K562 (cell line): ENCODE results near the gene FCHO1. TPM values are rescaled to one million over a fixed set of nuclear protein-coding genes. Genes with fewer than 3 reads are reported as not detected.

Experiments
- CC2D1A ChIP-seq: fragments of 450-650 bp; IDR thresholded peaks from 2 replicates; pipeline ENCODE4 v1.6.1; 2017; ENCODE audit warnings: mild to moderate bottlenecking
- CEBPG ChIP-seq, 3 experiments: fragments of 200-800 bp in 1 of 3; sonication (Bioruptor generic) in 1 of 3; sonication (generic) in 1 of 3; formaldehyde crosslinking in 1 of 3; IDR thresholded peaks in 2 of 3; conservative IDR thresholded peaks in 1 of 3; 2 replicates each; pipeline versions ENCODE4 v1.6.1 to v1.8.0; 2016 to 2022; ENCODE audit warnings: missing compliant biosample characterization in 2 of 3, missing genetic modification characterization in 2 of 3, mild to moderate bottlenecking in 1 of 3, missing genetic modification reagents in 1 of 3
- FOXP1 ChIP-seq: sonication (generic); formaldehyde crosslinking; IDR thresholded peaks from 2 replicates; pipeline ENCODE4 v1.8.0; 2022; ENCODE audit warnings: mild to moderate bottlenecking, missing genetic modification reagents
- HDAC8 ChIP-seq: fragments of 450-650 bp; IDR thresholded peaks from 2 replicates; pipeline ENCODE4 v1.6.1; 2016; ENCODE audit warnings: mild to moderate bottlenecking, missing genetic modification characterization, moderate library complexity, missing compliant biosample characterization
- HMG20B ChIP-seq: fragments of 250-450 bp; sonication (Bioruptor Pico); IDR thresholded peaks from 2 replicates; pipeline ENCODE4 v1.5.0; 2021; ENCODE audit warnings: mild to moderate bottlenecking
- KDM1A ChIP-seq, 2 experiments: fragments of 450-650 bp; IDR thresholded peaks; 2 replicates each; pipeline ENCODE4 v1.6.1; 2016; ENCODE audit warnings: mild to moderate bottlenecking in 2 of 2
- KLF13 ChIP-seq: fragments of 450-650 bp; IDR thresholded peaks from 2 replicates; pipeline ENCODE4 v1.6.1; 2016; ENCODE audit warnings: missing genetic modification characterization, low read depth, mild to moderate bottlenecking, missing compliant biosample characterization, moderate library complexity, borderline replicate concordance
- LCOR ChIP-seq: sonication (generic); formaldehyde crosslinking; IDR thresholded peaks from 2 replicates; pipeline ENCODE4 v1.8.0; 2022; ENCODE audit warnings: mild to moderate bottlenecking, missing genetic modification reagents
- NFATC3 ChIP-seq: fragments of 450-650 bp; IDR thresholded peaks from 2 replicates; pipeline ENCODE4 v1.6.1; 2017; ENCODE audit warnings: mild to moderate bottlenecking
- NR0B1 ChIP-seq: fragments of 450-650 bp; IDR thresholded peaks from one replicate; pipeline ENCODE4 v1.6.1; 2018; ENCODE audit warnings: mild to moderate bottlenecking, moderate library complexity; ENCODE audit not compliant: partially characterized antibody
- PHB ChIP-seq: fragments of 250-450 bp; sonication (Bioruptor Pico); IDR thresholded peaks from 2 replicates; pipeline ENCODE4 v1.5.0; 2021
- PYGO2 ChIP-seq: fragments of 450-650 bp; IDR thresholded peaks from 2 replicates; pipeline ENCODE4 v1.6.1; 2016; ENCODE audit warnings: mild to moderate bottlenecking, missing genetic modification characterization, moderate library complexity, missing compliant biosample characterization
- RBM15 ChIP-seq: fragments of 200-400 bp; formaldehyde crosslinking; IDR thresholded peaks from 2 replicates; pipeline ENCODE4 v1.6.1; 2018; ENCODE audit warnings: mild to moderate bottlenecking, low read length, moderate library complexity; ENCODE audit not compliant: insufficient read depth
- RUNX1 ChIP-seq: sonication (generic); IDR thresholded peaks from 2 replicates; pipeline ENCODE4 v1.6.1; 2016; ENCODE audit warnings: antibody characterized with exemption, low read depth
- SMAD1 ChIP-seq: fragments of 150-350 bp; IDR thresholded peaks from 2 replicates; pipeline ENCODE4 v1.6.1; 2014; ENCODE audit warnings: low read length, low read depth; ENCODE audit not compliant: partially characterized antibody
- STAT5B ChIP-seq: fragments of 250-450 bp; sonication (Bioruptor Pico); IDR thresholded peaks from 2 replicates; pipeline ENCODE4 v1.8.0; 2021; ENCODE audit warnings: mild to moderate bottlenecking, inconsistent platforms
- TCF3 ChIP-seq: sonication (generic); formaldehyde crosslinking; IDR thresholded peaks from 2 replicates; pipeline ENCODE4 v1.4.0; 2020; ENCODE audit warnings: mild to moderate bottlenecking, missing genetic modification reagents
- U2AF2 ChIP-seq: fragments of 200-400 bp; formaldehyde crosslinking; optimal IDR thresholded peaks from 2 replicates; pipeline ENCODE3; 2017; ENCODE audit warnings: low read depth, mild to moderate bottlenecking, low read length
- ZBTB33 ChIP-seq: sonication (generic); formaldehyde crosslinking; IDR thresholded peaks from 2 replicates; pipeline ENCODE4 v1.8.1; 2023; ENCODE audit warnings: mild to moderate bottlenecking, missing genetic modification reagents
- ZC3H11A ChIP-seq: IDR thresholded peaks from 2 replicates; pipeline ENCODE4 v1.6.1; 2012; ENCODE audit warnings: low read depth, low read length, improper control_type of control experiment
- ZNF316 ChIP-seq: fragments of 450-650 bp; IDR thresholded peaks from 2 replicates; pipeline ENCODE4 v1.6.1; 2016
- ZNF766 ChIP-seq: fragments of 200-800 bp; sonication (Bioruptor generic); conservative IDR thresholded peaks from 2 replicates; pipeline ENCODE4 v1.6.1; 2016; ENCODE audit warnings: missing genetic modification characterization, missing compliant biosample characterization
- polyA plus RNA-seq, 8 experiments: library from polyadenylated mRNA; depleted of rRNA in 4 of 8; stranded (reverse) in 5 of 8; unstranded in 3 of 8; fragments of >200 nt; fragmentation: Nextera tagmentation in 2 of 8; fragmentation: Illumina TruSeq in 1 of 8; extraction: Ambion mirVana in 2 of 8; extraction: Trizol in 1 of 8; gene quantifications; 2 replicates each; pipeline versions ENCODE4 v1.2.1 to v1.2.3, GENCODE V29; 2011 to 2014; ENCODE audit warnings: inconsistent platforms in 1 of 8, missing spikeins in 1 of 8
- total RNA-seq, 7 experiments: library from RNA; depleted of rRNA in 6 of 7; stranded (reverse); fragments of >200 nt in 6 of 7; fragmentation: Illumina TruSeq in 2 of 7; extraction: Trizol in 2 of 7; gene quantifications; 2 replicates each; pipeline versions ENCODE4 v1.2.1 to v1.2.3, GENCODE V29; 2011 to 2021; ENCODE audit warnings: low replicate concordance in 1 of 7
- TF ChIP-seq, protein P1 (sequence below): fragments of 450-650 bp; IDR thresholded peaks from 2 replicates; pipeline ENCODE4 v1.6.1; 2016; ENCODE audit warnings: mild to moderate bottlenecking

Gene FCHO1
- total and polyA plus RNA-seq, 9 of the 15 experiments (the other 6 are each of a cell fraction or from before 2014, with no cell fraction given), result 0.21 to 58.9 (median 18.3) TPM

DNA sequence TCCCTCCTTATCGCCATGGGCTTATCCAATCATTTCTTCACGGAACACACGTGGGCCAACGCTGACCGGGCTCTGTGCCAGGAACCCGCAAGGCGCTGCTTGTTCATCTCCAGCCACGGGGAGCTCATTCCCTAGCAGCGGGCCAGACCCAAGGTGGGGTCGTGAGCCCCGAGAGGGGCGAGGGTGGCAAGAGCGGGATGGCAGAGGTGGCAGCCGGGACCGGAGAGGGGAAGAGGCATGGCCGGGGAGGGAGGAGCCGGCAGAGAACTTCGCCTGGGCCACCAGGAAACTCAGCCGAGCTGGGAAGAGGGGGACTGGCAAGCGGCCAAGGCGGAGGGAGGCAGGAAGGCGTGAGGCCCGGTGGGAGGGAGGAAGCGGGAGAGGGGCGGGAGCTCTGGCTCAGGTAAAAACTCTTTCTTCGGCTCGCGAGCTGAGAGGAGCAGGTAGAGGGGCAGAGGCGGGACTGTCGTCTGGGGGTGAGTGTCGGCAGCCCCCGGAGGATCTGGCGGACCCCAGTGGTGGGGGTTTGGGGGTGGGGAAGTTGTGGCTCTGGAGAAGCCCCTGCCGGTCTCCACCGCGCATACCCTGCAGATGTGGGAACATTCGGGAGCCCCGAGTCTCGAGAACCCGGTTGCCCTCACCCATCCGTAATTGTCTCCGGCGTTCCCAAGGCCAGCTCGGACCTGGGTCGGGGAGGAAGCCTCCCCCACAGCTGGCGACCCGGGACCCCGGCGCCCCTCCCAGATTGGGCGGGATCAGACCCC is 43.6 kb downstream of the FCHO1 start, which contains the start of gene B3GNT3 (continued):
- TF ChIP-seq SMAD1 (no peak), HMG20B (CRISPR knock-in tag) (no peak), FOXP1 (CRISPR knock-in tag) (no peak), ZC3H11A (no peak), LCOR (CRISPR knock-in tag) (no peak), NFATC3 (no peak), NR0B1 (no peak), PYGO2 (no peak), ZBTB33 (CRISPR knock-in tag) (no peak), ZNF766 (CRISPR knock-in tag) (no peak), HDAC8 (tag) (no peak), PHB (CRISPR knock-in tag) (no peak), RBM15 (no peak), ZNF316 (no peak), CEBPG (CRISPR knock-in tag; IDR thresholded peaks at IDR 0.05) (no peak), CEBPG (tag; conservative IDR thresholded peaks at IDR 0.05 in 1 of 2, IDR thresholded peaks at IDR 0.05 in 1 of 2) (no peak), RUNX1 (no peak), U2AF2 (no peak), KLF13 (tag) (no peak), KDM1A (IDR thresholded peaks at IDR 0.05) (peak; percentile 52 to 92; a peak in 3 of 4 replicates), TCF3 (CRISPR knock-in tag) (no peak), STAT5B (CRISPR knock-in tag) (no peak), CC2D1A (peak; percentile 52; the same call in 1 of the 2 replicates)
- TF ChIP-seq, protein P1, sequence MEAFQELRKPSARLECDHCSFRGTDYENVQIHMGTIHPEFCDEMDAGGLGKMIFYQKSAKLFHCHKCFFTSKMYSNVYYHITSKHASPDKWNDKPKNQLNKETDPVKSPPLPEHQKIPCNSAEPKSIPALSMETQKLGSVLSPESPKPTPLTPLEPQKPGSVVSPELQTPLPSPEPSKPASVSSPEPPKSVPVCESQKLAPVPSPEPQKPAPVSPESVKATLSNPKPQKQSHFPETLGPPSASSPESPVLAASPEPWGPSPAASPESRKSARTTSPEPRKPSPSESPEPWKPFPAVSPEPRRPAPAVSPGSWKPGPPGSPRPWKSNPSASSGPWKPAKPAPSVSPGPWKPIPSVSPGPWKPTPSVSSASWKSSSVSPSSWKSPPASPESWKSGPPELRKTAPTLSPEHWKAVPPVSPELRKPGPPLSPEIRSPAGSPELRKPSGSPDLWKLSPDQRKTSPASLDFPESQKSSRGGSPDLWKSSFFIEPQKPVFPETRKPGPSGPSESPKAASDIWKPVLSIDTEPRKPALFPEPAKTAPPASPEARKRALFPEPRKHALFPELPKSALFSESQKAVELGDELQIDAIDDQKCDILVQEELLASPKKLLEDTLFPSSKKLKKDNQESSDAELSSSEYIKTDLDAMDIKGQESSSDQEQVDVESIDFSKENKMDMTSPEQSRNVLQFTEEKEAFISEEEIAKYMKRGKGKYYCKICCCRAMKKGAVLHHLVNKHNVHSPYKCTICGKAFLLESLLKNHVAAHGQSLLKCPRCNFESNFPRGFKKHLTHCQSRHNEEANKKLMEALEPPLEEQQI, result no peak
